ENCODE measurements around the gene HOXA6. TPM values are rescaled to one million over a fixed set of nuclear protein-coding genes. Genes with fewer than 3 reads are reported as not detected.

Gene HOXA6
- total RNA-seq, 1 experiment from 2014 or later: 3.3 TPM

DNA sequence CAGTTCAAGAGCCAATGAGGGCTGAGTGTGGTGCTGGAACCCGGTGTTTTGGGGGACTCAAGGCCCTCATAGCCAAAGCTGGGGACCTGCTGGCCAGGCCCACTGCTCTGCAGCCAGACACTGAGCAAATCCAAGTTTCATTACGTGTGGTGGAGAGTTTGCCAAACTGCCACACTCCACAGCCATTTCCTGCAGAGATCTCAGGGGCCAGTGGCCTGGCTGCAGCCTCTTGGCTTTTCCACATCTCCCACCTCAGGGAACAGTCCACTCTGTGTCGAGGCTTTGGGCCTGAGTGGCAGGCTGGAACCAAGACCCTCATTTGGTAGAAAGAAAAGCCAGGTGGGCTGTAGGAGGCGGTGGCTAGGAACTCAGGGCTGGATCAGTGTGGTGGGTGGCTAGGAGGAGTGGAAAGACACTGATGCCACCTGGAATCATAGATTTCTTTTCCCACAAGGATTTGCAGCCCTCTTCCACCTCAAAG, 34.3 kb upstream of the HOXA6 start:
- no TSS peak for BruUV-seq (replicated peaks)
- POLR2A ChIA-PET: no interaction called here

DNA sequence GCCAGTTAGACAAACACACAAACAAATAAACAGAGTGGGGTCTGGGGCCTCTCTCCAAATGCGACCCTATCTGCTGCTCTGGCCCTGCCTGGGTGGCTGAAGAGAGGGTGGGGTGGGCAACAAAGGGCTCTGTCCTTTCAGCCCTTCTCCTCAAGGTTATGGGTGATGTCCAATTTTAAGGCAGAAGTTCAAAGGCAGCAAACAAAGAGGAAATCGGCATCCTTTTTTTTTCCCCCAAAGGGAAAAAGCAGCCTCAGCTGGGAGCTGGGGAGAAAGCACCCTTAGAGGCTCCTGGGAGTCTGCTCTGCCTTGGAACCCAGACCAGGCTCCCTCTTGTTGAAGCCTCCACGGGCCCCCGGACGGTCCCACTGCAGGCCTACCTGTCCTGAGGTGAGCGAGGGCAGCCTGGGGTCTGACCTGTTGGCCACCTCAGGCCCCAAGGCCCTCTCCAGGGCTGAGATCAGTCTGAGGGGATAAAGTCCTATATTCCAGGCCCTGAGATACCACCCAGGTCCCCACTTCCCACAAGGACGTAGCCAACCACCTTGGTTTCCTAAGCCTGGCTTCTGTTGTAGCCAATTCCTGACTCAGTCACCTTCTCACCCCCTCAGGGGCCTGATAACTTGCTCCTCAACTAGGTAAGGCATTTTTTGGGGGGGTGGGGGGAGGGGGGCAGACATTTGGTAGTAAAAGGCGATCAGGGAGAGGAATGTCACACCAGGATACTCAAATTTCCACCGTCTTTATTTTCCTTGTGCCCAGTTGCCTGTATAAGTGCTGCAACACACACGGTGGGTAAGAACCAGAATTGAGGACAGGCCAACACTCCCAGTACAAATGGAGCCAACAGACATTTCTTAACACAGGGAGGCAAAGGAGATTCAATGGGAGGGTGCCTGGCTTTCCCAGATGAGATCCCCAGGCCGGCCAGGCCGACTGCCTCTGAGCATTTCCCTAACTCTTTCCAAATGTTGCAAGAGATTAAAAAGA, 33.2 kb upstream of the HOXA6 start:
- H3K27me3 ChIP-seq (ENCODE audit: control insufficient read depth, insufficient read depth, low read length): no peaks in the 10 kb centered on the region
- H3K4me3 ChIP-seq (ENCODE audit: low read depth in 2 of 2, low read length in 2 of 2): no peak overlapping the region; a peak in 1 of 4 replicates

More for the DNA sequence above, 34.3 kb upstream of the HOXA6 start:
- DNase-seq (ENCODE audit: low read depth, low spot score) (no peak), ATAC-seq (no peak)
- in situ Hi-C loops (cut with HindIII; ENCODE audit: low pct_unique_long_range_greater_than_20kb, low sequenced_read_pairs): no loop called here
- CTCF ChIA-PET: interaction anchor here (0.6 kb wide), 1 partner anchor 13 kb away, joined by 7 read pairs; no protein-coding TSS in a partner anchor
- TF ChIP-seq POLR2AphosphoS5 (IDR thresholded peaks at IDR 0.05; ENCODE audit: low read depth, low read length): no peak
- no peak for TF ChIP-seq SIN3A (IDR thresholded peaks at IDR 0.05; ENCODE audit: borderline replicate concordance, insufficient read depth, low read depth, low read length)
- TF ChIP-seq, protein P1, sequence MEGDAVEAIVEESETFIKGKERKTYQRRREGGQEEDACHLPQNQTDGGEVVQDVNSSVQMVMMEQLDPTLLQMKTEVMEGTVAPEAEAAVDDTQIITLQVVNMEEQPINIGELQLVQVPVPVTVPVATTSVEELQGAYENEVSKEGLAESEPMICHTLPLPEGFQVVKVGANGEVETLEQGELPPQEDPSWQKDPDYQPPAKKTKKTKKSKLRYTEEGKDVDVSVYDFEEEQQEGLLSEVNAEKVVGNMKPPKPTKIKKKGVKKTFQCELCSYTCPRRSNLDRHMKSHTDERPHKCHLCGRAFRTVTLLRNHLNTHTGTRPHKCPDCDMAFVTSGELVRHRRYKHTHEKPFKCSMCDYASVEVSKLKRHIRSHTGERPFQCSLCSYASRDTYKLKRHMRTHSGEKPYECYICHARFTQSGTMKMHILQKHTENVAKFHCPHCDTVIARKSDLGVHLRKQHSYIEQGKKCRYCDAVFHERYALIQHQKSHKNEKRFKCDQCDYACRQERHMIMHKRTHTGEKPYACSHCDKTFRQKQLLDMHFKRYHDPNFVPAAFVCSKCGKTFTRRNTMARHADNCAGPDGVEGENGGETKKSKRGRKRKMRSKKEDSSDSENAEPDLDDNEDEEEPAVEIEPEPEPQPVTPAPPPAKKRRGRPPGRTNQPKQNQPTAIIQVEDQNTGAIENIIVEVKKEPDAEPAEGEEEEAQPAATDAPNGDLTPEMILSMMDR (IDR thresholded peaks at IDR 0.05): no peak
- TF ChIP-seq, protein P2, sequence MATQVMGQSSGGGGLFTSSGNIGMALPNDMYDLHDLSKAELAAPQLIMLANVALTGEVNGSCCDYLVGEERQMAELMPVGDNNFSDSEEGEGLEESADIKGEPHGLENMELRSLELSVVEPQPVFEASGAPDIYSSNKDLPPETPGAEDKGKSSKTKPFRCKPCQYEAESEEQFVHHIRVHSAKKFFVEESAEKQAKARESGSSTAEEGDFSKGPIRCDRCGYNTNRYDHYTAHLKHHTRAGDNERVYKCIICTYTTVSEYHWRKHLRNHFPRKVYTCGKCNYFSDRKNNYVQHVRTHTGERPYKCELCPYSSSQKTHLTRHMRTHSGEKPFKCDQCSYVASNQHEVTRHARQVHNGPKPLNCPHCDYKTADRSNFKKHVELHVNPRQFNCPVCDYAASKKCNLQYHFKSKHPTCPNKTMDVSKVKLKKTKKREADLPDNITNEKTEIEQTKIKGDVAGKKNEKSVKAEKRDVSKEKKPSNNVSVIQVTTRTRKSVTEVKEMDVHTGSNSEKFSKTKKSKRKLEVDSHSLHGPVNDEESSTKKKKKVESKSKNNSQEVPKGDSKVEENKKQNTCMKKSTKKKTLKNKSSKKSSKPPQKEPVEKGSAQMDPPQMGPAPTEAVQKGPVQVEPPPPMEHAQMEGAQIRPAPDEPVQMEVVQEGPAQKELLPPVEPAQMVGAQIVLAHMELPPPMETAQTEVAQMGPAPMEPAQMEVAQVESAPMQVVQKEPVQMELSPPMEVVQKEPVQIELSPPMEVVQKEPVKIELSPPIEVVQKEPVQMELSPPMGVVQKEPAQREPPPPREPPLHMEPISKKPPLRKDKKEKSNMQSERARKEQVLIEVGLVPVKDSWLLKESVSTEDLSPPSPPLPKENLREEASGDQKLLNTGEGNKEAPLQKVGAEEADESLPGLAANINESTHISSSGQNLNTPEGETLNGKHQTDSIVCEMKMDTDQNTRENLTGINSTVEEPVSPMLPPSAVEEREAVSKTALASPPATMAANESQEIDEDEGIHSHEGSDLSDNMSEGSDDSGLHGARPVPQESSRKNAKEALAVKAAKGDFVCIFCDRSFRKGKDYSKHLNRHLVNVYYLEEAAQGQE (IDR thresholded peaks at IDR 0.05; ENCODE audit: insufficient read depth in 1 of 2, low read depth in 2 of 2, low read length in 1 of 2): no peak
- Histone ChIP-seq H3K4me3 (ENCODE audit: low read depth in 2 of 2, low read length in 2 of 2) (no peak overlapping the region), H3K27ac (ENCODE audit: low read length) (no peak overlapping the region), H3K27me3 (ENCODE audit: control insufficient read depth, insufficient read depth, low read length) (no peaks in the 10 kb centered on the region), H3K36me3 (ENCODE audit: control insufficient read depth, insufficient read depth, low read length) (no peaks in the 10 kb centered on the region), H3K9me3 (ENCODE audit: control insufficient read depth, insufficient read depth, low read depth, low read length) (no peaks in the 10 kb centered on the region), H3K4me1 (ENCODE audit: control insufficient read depth, insufficient read depth, low read length) (peaks cover 22% of the 10 kb centered on the region)
- intact Hi-C loops (cut with micrococcal nuclease; ENCODE audit: unreplicated experiment): no loop called here

More for the DNA sequence above, 33.2 kb upstream of the HOXA6 start:
- ChIA-PET CTCF (interaction anchor here (0.5 to 1.9 kb wide), 9 partner anchors 19 to 909 kb away, joined by 3 to 12 read pairs (median 3); no protein-coding TSS in a partner anchor), POLR2A (no interaction called here)
- TF ChIP-seq SIN3A (IDR thresholded peaks at IDR 0.05; ENCODE audit: borderline replicate concordance, insufficient read depth, low read depth, low read length) (no peak), POLR2AphosphoS5 (IDR thresholded peaks at IDR 0.05; ENCODE audit: low read depth, low read length) (no peak), TCF7L2 (IDR thresholded peaks at IDR 0.05; ENCODE audit: low read depth, low read length) (no peak)
- TF ChIP-seq, protein P1 (IDR thresholded peaks at IDR 0.05): no peak
- TF ChIP-seq, protein P2 (IDR thresholded peaks at IDR 0.05; ENCODE audit: insufficient read depth in 1 of 2, low read depth in 2 of 2, low read length in 1 of 2): no peak
- ATAC-seq (no peak), DNase-seq (ENCODE audit: low read depth, low spot score) (no peak)
- Histone ChIP-seq H3K4me1 (ENCODE audit: control insufficient read depth, insufficient read depth, low read length) (peaks cover 15% of the 10 kb centered on the region; the same call in 1 of the 2 replicates), H3K36me3 (ENCODE audit: control insufficient read depth, insufficient read depth, low read length) (no peaks in the 10 kb centered on the region), H3K27ac (ENCODE audit: low read length) (no peak overlapping the region), H3K9me3 (ENCODE audit: control insufficient read depth, insufficient read depth, low read depth, low read length) (no peaks in the 10 kb centered on the region)
- intact Hi-C loops (cut with micrococcal nuclease; ENCODE audit: unreplicated experiment): no loop called here
- in situ Hi-C loops (cut with HindIII; ENCODE audit: low pct_unique_long_range_greater_than_20kb, low sequenced_read_pairs): no loop called here
- no TSS peak for BruUV-seq (replicated peaks)

Data from Panc1 (cell line).